Neural cell (in vitro differentiated cells): Measurements from ENCODE around the gene GALNT16. TPM values are rescaled to one million over a fixed set of nuclear protein-coding genes. Genes with fewer than 3 reads are reported as not detected.

ENCODE experiments used
- H2AFZ ChIP-seq: fragments of 200-600, 300-800 bp; sonication (generic), shearing (Covaris generic); 2 replicates; pipeline ENCODE4 v1.6.0; 2014; ENCODE audit warnings: low read depth, mild to moderate bottlenecking, antibody characterized with exemption, low read length, moderate library complexity
- H3F3A ChIP-seq: fragments of 200-600 bp; shearing (Covaris generic); 2 replicates; pipeline ENCODE4 v1.6.1; 2016; ENCODE audit warnings: mild to moderate bottlenecking, moderate library complexity, mixed read lengths, antibody characterized with exemption, low read length; ENCODE audit not compliant: insufficient read depth, poor library complexity, severe bottlenecking
- H3K27ac ChIP-seq: fragments of 200-600, 300-800 bp; sonication (generic), shearing (Covaris generic); 2 replicates; pipeline ENCODE4 v1.5.1; 2014; ENCODE audit warnings: mild to moderate bottlenecking, low read length, moderate library complexity
- H3K27me3 ChIP-seq: fragments of 300-800, 200-600 bp; sonication (generic), shearing (Covaris generic); 2 replicates; pipeline ENCODE4 v1.6.0; 2014; ENCODE audit warnings: mild to moderate bottlenecking, low read depth, low read length, moderate library complexity; ENCODE audit not compliant: insufficient read depth
- H3K36me3 ChIP-seq: fragments of 300-800, 200-600 bp; sonication (generic), shearing (Covaris generic); 2 replicates; pipeline ENCODE4 v1.5.1; 2014; ENCODE audit warnings: mild to moderate bottlenecking, antibody characterized with exemption, low read length, moderate library complexity; ENCODE audit not compliant: insufficient read depth
- H3K4me2 ChIP-seq: fragments of 300-800, 200-600 bp; sonication (generic), shearing (Covaris generic); 2 replicates; pipeline ENCODE4 v1.6.0; 2014; ENCODE audit warnings: mild to moderate bottlenecking, low read length
- H3K4me3 ChIP-seq: fragments of 300-800, 200-600 bp; sonication (generic), shearing (Covaris generic); 2 replicates; pipeline ENCODE4 v1.5.1; 2014; ENCODE audit warnings: mild to moderate bottlenecking, low read length, moderate library complexity
- H3K79me2 ChIP-seq: fragments of 200-600 bp; shearing (Covaris generic); replicated peaks from 2 replicates; pipeline ENCODE4 v1.6.0; 2014; ENCODE audit warnings: mild to moderate bottlenecking, low read length, moderate library complexity; ENCODE audit not compliant: insufficient read depth
- H3K9ac ChIP-seq: fragments of 300-800, 200-600 bp; sonication (generic), shearing (Covaris generic); 2 replicates; pipeline ENCODE4 v1.6.1; 2016; ENCODE audit warnings: mild to moderate bottlenecking, low read length, mixed read lengths
- H3K9me2 ChIP-seq: fragments of 200-600 bp; shearing (Covaris generic); 2 replicates; pipeline ENCODE4 v1.6.1; 2016; ENCODE audit warnings: mild to moderate bottlenecking, low read length, mixed read lengths; ENCODE audit not compliant: insufficient read depth
- H3K9me3 ChIP-seq: fragments of 200-600, 300-800 bp; sonication (generic), shearing (Covaris generic); 2 replicates; pipeline ENCODE4 v1.6.1; 2016; ENCODE audit warnings: mild to moderate bottlenecking, mixed run types, low read length, moderate library complexity, mixed read lengths
- H4K20me1 ChIP-seq: fragments of 200-600 bp; shearing (Covaris generic); 2 replicates; pipeline ENCODE4 v1.6.1; 2016; ENCODE audit warnings: mild to moderate bottlenecking, mixed run types; ENCODE audit not compliant: insufficient read depth
- EP300 ChIP-seq: fragments of 450-650 bp; conservative IDR thresholded peaks from 2 replicates; pipeline ENCODE4 v1.6.1; 2014; ENCODE audit warnings: antibody characterized with exemption, mild to moderate bottlenecking, moderate library complexity; ENCODE audit not compliant: poor library complexity, severe bottlenecking
- EZH2 ChIP-seq: fragments of 200-600, 300-800 bp; shearing (Covaris generic), sonication (generic); IDR thresholded peaks from 2 replicates; pipeline ENCODE4 v1.6.1; 2014; ENCODE audit warnings: antibody characterized with exemption, low read length, borderline replicate concordance, mild to moderate bottlenecking; ENCODE audit not compliant: insufficient read depth, poor library complexity, severe bottlenecking
- MXI1 ChIP-seq: fragments of 450-650 bp; conservative IDR thresholded peaks from 2 replicates; pipeline ENCODE4 v1.6.1; 2014; ENCODE audit warnings: antibody characterized with exemption, mild to moderate bottlenecking; ENCODE audit not compliant: poor library complexity, severe bottlenecking
- POLR2AphosphoS5 ChIP-seq: IDR thresholded peaks from 2 replicates; pipeline ENCODE4 v1.6.1; 2012
- RAD21 ChIP-seq: fragments of 450-650 bp; conservative IDR thresholded peaks from 2 replicates; pipeline ENCODE4 v1.6.1; 2014; ENCODE audit warnings: antibody characterized with exemption, mild to moderate bottlenecking, moderate library complexity
- SMC3 ChIP-seq: fragments of 450-650 bp; conservative IDR thresholded peaks from 2 replicates; pipeline ENCODE4 v1.6.1; 2014; ENCODE audit warnings: antibody characterized with exemption, mild to moderate bottlenecking, moderate library complexity; ENCODE audit not compliant: poor library complexity
- TAF1 ChIP-seq: IDR thresholded peaks from 2 replicates; pipeline ENCODE4 v1.6.1; 2012; ENCODE audit warnings: low read depth
- polyA plus RNA-seq: library from polyadenylated mRNA; depleted of rRNA; stranded (reverse); fragments of >200 nt; gene quantifications from 2 replicates; pipeline ENCODE4 v1.2.3, GENCODE V29; 2014
- TF ChIP-seq, protein P1 (sequence below): fragments of 450-650 bp; IDR thresholded peaks from 2 replicates; pipeline ENCODE4 v1.5.1; 2014; ENCODE audit warnings: antibody characterized with exemption, mild to moderate bottlenecking, moderate library complexity; ENCODE audit not compliant: poor library complexity, severe bottlenecking
- TF ChIP-seq, protein P2 (sequence below): IDR thresholded peaks from 2 replicates; pipeline ENCODE4 v1.6.1; 2012; ENCODE audit warnings: borderline replicate concordance

The GALNT16 gene
- polyA plus RNA-seq, 1 donor from 2014 or later = 23.8 TPM

DNA sequence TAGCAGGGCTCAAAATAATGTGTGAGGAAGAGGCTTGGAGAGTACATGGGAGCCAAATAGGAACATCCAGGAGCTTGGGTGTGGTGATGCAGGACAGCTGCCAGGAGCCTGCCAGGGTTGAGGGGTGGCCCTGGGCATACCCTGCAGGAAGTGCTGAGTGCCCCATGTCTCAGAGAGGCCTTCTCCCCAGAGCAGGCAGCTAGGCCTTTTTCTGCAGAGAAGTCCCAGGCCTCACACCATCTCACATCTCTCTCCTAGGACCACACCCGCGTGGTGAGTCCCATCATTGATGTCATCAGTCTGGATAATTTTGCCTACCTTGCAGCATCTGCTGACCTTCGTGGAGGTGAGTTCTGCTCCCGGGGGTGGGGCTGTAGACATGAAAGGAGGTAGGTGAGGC lies 71.2 kb downstream of the GALNT16 start:
- Histone ChIP-seq H3K27ac (no peak overlapping the region), H3K9ac (no peak overlapping the region), H3K9me2 (no peaks in the 10 kb centered on the region), H3K4me2 (no peak overlapping the region), H3K79me2 (no peaks in the 10 kb centered on the region), H2AFZ (no peak overlapping the region), H3K4me3 (no peak overlapping the region), H3K27me3 (no peaks in the 10 kb centered on the region), H3K9me3 (no peaks in the 10 kb centered on the region), H3F3A (no peaks in the 10 kb centered on the region), H4K20me1 (no peaks in the 10 kb centered on the region), H3K36me3 (peaks cover 4% of the 10 kb centered on the region)
- no peak for TF ChIP-seq EZH2

DNA sequence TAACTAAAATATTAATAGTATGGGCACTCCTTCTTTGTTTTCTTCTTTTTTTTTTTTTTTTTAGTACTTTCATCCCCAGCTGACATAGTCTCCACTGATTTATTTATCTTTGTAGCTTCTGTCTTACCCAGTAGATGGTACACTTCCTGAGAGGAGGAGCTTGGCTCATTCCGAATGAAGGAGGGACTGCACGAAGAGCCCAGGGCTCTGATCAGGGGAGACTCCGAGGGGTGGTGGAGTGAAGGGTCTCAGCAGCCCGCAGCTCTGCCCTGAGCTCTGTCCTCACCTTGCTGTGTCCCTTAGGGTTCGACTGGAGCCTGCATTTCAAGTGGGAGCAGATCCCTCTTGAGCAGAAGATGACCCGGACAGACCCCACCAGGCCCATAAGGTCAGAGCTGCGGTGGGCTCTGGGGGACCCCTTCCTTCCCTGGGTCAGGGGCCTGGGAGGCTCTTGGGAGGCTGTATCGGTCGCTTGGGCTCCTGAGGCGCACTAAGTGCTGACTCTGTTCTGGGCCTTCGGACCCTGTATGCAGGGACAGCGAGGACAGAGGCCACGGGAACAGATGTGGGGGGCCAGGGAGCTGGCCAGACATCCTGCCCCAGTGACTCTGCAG lies 72.9 kb downstream of the GALNT16 start:
- H3K9ac ChIP-seq = no peak overlapping the region
- no peaks in the 10 kb centered on the region for H4K20me1 ChIP-seq
- H3K9me3 ChIP-seq = no peaks in the 10 kb centered on the region
- no peaks in the 10 kb centered on the region for H3K27me3 ChIP-seq
- no peaks in the 10 kb centered on the region for H3K9me2 ChIP-seq
- TF ChIP-seq EZH2 (no peak), SMC3 (no peak), EP300 (no peak), POLR2AphosphoS5 (no peak), RAD21 (no peak), TAF1 (no peak), MXI1 (no peak)
- TF ChIP-seq, protein P1, sequence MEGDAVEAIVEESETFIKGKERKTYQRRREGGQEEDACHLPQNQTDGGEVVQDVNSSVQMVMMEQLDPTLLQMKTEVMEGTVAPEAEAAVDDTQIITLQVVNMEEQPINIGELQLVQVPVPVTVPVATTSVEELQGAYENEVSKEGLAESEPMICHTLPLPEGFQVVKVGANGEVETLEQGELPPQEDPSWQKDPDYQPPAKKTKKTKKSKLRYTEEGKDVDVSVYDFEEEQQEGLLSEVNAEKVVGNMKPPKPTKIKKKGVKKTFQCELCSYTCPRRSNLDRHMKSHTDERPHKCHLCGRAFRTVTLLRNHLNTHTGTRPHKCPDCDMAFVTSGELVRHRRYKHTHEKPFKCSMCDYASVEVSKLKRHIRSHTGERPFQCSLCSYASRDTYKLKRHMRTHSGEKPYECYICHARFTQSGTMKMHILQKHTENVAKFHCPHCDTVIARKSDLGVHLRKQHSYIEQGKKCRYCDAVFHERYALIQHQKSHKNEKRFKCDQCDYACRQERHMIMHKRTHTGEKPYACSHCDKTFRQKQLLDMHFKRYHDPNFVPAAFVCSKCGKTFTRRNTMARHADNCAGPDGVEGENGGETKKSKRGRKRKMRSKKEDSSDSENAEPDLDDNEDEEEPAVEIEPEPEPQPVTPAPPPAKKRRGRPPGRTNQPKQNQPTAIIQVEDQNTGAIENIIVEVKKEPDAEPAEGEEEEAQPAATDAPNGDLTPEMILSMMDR = no peak
- TF ChIP-seq, protein P2, sequence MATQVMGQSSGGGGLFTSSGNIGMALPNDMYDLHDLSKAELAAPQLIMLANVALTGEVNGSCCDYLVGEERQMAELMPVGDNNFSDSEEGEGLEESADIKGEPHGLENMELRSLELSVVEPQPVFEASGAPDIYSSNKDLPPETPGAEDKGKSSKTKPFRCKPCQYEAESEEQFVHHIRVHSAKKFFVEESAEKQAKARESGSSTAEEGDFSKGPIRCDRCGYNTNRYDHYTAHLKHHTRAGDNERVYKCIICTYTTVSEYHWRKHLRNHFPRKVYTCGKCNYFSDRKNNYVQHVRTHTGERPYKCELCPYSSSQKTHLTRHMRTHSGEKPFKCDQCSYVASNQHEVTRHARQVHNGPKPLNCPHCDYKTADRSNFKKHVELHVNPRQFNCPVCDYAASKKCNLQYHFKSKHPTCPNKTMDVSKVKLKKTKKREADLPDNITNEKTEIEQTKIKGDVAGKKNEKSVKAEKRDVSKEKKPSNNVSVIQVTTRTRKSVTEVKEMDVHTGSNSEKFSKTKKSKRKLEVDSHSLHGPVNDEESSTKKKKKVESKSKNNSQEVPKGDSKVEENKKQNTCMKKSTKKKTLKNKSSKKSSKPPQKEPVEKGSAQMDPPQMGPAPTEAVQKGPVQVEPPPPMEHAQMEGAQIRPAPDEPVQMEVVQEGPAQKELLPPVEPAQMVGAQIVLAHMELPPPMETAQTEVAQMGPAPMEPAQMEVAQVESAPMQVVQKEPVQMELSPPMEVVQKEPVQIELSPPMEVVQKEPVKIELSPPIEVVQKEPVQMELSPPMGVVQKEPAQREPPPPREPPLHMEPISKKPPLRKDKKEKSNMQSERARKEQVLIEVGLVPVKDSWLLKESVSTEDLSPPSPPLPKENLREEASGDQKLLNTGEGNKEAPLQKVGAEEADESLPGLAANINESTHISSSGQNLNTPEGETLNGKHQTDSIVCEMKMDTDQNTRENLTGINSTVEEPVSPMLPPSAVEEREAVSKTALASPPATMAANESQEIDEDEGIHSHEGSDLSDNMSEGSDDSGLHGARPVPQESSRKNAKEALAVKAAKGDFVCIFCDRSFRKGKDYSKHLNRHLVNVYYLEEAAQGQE = no peak
- no peaks in the 10 kb centered on the region for H3F3A ChIP-seq
- H2AFZ ChIP-seq = no peak overlapping the region
- H3K79me2 ChIP-seq = no peaks in the 10 kb centered on the region
- no peak overlapping the region for H3K4me2 ChIP-seq
- H3K27ac ChIP-seq = no peak overlapping the region
- H3K4me3 ChIP-seq = no peak overlapping the region
- peaks cover 4% of the 10 kb centered on the region for H3K36me3 ChIP-seq
